CD4-positive, alpha-beta T cell treated with Interleukin-4 for 4 hours (primary cell): ENCODE data around the gene ELAVL4.

ENCODE experiments used
- DNase-seq: peaks from one replicate; pipeline ENCODE4 v3.0.0-alpha.2; 2020

The ELAVL4 gene

GRCh38 chr1:50108497-50109059, at the start of gene ELAVL4:
TSS of gene ELAVL4 (plus strand) at chr1:50108920. CDS start at chr1:50109190, 270 bp downstream.
- no peak for DNase-seq

GRCh38 chr1:50060279-50060678, 48.4 kb upstream of the ELAVL4 start:
- DNase-seq: no peak

- no peak for DNase-seq
Measured at GRCh38 chr1:50066806-50067205, 41.9 kb upstream of the ELAVL4 start.

GRCh38 chr1:50074931-50075330, 33.8 kb upstream of the ELAVL4 start:
- DNase-seq: no peak

DNA sequence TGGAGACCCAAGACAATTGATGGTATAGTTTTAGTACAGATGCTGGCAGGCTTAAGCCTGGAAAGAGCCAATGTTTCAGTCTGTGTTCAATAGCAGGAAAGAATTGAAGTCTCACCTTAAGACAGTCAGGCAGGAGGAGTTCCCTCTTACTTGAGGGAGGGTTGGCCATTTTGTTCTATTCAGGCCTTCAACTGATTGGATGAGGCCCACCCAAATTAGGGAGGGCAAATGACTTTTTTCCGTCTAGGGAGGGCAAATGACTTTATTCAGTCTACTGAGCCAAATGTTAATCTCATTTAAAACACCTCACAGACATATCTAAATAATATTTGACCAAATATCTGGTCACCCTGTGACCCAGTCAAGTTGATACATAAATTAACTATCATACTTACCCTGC, 31.4 kb upstream of the ELAVL4 start:
- DNase-seq: no peak

DNA sequence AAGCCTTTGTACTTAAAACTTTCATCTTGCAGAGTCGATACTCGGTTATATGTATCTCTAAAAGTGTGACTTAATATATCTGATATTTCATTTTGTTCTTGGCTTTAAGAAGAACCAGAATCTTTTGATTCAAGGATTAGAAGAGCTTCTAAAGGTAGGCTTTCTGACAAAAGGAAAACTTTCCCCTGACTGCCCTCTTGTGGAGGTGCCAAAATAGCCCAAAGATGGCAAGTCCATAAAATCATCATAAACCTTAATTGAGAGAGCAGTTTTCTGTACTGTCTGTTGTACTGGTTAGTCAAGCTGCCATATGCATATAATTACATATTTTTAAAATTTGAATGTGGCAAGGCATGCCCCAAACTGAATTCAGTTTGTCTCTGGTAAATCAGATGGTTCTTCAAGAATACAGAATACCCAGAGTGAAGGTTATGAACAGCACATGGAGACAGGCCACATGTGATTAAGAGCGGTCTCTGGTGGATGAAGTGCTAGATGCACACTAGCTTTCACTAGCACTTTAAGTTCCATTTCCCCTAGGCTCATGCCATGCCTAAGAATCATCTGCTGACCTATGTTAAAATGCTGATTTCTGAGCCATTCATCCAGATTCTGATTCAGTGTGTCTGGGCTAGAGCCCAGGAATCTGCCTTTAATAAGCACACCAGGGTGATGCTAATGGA, 27.7 kb upstream of the ELAVL4 start:
- peak; percentile 15 for DNase-seq

- no peak for DNase-seq
Measured at GRCh38 chr1:50084389-50084788, 24.3 kb upstream of the ELAVL4 start.

- DNase-seq: no peak
Measured at GRCh38 chr1:50091068-50091467, 17.7 kb upstream of the ELAVL4 start.

- no peak for DNase-seq
Measured at GRCh38 chr1:50095716-50096115, 13.0 kb upstream of the ELAVL4 start.

DNA sequence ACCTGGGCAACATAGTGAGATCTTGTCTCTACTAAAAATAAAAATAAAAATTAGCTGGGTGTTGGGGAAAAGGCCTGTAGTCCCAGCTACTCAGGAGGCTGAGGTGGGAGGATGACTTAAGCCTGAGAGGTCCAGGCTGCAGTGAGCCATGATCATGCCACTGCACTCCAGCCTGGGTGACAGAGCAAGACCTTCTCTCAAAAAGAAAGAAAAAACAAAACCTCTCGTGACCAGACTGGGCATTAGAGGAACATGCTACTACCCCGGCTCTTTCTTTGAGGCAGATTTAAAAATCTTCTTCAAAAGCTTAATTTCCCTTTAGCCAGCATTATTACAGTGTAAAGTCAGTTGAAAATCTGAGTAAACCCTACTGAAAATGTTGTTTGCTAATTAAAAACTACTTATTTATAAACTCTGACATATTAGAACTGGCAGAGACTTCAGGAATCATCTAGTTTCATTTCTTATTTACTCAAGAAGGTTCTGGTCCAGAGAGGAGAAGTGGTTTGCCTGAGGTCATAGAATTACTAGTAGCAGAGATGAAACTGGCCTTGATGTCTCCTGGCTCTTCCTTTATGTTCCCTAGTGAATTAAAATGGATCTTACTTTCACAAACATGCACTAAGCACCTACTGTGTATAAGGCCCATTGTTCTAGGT, 11.6 kb upstream of the ELAVL4 start:
- no peak for DNase-seq

- DNase-seq: no peak
Measured at GRCh38 chr1:50097791-50098190, 10.9 kb upstream of the ELAVL4 start.

DNA sequence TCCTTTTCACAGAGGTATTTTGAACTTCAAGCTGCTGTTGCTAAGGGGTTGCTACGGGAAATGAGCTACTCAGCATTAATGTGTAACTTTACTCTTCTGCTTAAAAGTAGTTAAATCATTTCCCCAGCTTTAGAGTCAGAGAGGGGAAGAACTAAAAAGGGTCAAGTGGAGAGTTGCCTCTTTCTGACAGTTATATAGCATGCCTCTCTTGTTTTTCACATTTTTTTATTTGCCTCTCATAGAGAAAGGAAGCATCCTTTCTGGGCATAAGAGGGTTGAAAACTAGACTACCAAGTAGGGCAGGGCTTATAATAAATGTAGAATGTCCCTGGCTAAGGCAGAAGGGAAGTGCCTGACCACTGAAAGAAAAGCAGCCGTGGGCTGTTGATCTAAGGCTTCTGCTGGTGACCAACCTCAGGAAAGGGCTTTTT, 10.1 kb upstream of the ELAVL4 start:
- no peak for DNase-seq

DNA sequence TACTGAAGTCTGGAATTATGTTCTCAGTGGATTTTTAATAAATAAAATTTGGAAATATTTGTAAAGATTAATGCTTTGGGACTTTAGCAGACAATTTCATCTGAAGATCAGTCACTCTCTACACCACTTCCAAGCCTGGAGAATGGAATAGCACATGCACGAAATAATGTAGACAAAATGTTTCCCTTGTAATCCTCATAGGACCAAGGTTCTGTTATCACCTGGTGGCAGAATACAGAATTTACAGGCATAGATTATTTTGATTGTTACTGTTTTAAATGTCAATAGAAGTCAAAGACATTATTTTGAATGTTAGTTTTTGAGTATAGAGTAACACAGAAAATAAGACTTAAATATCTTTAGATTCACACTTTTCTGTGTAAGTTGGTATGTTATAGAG, 9.1 kb upstream of the ELAVL4 start:
- no peak for DNase-seq

DNA sequence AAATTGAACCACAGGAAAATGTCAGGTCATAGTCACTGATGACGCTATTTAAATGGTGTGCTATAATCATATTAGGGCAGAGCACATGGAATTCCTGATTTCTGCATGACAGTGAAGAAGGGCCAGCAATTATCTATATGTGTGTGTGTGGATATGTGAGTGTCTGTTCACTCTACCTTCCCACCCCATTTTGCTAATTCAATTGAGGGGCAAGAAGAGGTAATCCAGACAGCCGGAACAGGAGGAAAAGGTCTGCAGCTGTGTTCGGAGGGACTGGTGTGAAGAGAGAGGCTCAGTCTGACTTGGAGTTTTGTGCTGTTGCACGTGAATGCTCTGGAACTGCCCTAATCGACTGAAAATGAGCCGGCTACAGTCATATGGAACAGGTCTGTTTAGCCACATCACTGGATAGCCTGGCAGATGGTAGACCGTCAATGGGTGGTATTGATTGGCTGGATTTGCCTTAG, 5.1 kb upstream of the ELAVL4 start:
- no peak for DNase-seq

DNA sequence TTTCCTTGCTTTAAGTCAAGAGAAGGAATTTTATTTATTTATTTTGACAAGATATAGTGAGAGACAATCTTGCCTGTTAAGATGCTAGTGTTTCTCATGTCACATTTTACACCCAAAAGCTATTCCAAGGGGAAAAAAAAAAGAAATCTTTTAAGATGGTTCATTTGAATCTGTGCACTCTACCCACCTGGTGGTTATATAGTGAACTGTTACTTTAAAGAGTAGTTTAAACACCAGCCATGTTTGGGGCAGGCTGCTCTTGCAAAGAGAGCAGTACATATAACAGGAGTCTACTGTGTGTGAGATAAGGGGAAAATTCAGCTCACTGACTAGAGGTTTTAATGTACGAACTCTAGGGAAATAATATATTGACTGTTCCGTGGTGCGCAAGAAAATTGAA, 3.3 kb upstream of the ELAVL4 start:
- no peak for DNase-seq

- DNase-seq: no peak
Measured at GRCh38 chr1:50106095-50106761, 2.5 kb upstream of the ELAVL4 start.

DNA sequence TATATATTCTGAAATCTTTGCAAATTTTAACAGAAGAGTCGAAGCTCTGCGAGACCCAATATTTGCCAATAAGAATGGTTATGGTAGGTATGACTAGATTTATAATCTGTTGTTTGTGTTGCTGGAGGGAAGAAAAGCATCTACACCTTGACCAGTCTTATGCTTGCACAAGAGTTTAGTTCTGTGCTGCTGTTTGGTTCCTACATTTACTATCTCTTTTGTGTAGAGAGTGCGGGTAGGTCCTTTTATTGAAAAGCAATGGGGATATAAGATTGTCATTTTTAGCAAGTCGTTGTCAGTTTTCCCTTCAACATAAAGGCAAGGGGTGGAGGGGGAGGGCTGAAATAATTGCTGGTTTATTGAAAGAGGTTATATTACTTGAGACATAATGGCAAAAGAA, 396 bp downstream of the ELAVL4 start:
- DNase-seq: no peak

DNA sequence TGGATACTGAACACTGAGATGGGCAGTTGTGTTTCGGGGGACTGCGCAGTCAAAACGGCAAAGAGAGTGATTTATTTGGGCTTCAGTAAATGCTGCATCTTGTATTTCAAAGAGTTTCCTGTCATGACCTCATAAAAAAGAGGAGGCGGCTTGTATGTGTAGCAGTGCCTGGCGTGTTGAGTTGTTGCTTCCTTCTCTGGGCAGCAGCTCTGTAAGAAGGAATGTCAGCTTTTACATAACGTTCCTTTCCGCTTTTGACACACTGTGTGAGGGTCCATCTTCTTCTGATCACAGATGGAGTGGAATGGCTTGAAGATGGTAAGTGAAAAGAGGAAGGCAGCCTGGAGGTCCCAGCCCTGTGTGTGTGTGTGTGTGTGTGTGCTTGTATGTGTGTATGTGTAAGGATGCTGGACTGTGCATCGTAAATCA, 941 bp downstream of the ELAVL4 start:
- DNase-seq: peak; percentile 12

- DNase-seq: no peak
Measured at GRCh38 chr1:50110151-50110550, 1.4 kb downstream of the ELAVL4 start.

GRCh38 chr1:50110656-50111055, 1.9 kb downstream of the ELAVL4 start:
- DNase-seq: no peak

DNA sequence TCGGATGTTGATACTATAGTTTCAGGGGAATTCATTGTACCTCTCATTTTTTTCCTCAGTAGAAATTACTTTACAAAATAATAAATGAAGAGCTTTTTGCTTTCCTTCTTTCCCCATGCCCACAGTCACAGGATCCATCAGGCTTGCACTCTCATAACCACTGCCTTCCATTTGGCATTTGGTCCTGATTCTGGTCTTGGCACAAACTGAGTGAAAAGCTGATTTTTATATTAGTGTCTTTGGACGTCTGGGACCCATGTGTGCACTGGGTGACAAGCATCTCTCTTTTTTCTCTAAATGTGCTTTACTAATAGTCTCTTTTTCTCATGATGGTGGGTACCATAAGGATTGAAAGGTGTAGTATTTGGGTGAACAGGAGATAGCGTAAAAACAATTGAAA, 2.8 kb downstream of the ELAVL4 start:
- DNase-seq: no peak

DNA sequence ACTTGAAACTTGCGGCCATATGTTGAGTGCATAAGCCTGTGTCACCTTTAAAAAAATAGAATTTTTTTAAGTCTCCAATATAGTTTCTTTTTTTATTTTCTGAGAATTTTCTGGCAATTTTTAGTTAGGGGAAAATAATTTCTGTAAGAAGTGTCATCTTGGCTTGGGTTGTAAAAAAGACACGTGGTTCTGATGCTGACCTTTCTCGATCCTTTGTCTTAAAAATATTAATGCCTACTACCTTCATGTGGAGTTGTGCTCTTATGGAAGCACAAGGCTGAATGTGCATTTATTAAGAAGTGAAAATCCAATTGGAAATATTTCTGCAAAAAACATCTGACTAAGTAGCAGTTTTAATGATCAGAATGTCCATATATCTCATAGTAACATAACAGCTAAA, 3.5 kb downstream of the ELAVL4 start:
- no peak for DNase-seq

GRCh38 chr1:50123071-50123470, 14.4 kb downstream of the ELAVL4 start:
- DNase-seq: no peak
